Cardiac septum (tissue), 1 donor: ENCODE data around the gene EFCAB6. TPM values are rescaled to one million over a fixed set of nuclear protein-coding genes. Genes with fewer than 3 reads are reported as not detected.
A peak's percentile ranks its signal among the peaks of the same experiment; 100 is the strongest.

Experiments
- DNase-seq: peaks from one replicate; pipeline ENCODE4 v3.0.0-alpha.2; 2020; ENCODE audit warnings: low spot score
- intact Hi-C: fragments of 100-400 bp; cut with DNase I; formaldehyde crosslinking; loops from one replicate; pipeline ENCODE4 v1.14.0; 2022
- total RNA-seq: library from RNA; stranded (reverse); fragmentation: NEBNext Ultra II Directional; extraction: Animal tissue kit (Norgen Biotek cat#: 25700); gene quantifications from one replicate; pipeline ENCODE4 v1.2.1, GENCODE V29; 2021
- donor health status: DM: no; HTN: no; CAD: no.

The EFCAB6 gene
- total RNA-seq, 1 donor from 2014 or later, result 1.3 TPM

- intact Hi-C loops, result no loop called here
- no peak for DNase-seq
Measured at GRCh38 chr22:43849731-43850130, 37.6 kb upstream of the EFCAB6 start.

- intact Hi-C loops, result no loop called here
- DNase-seq, result peak; percentile 64
Measured at GRCh38 chr22:43848366-43849171, 36.5 kb upstream of the EFCAB6 start.

- intact Hi-C loops, result no loop called here
- DNase-seq, result no peak
Measured at GRCh38 chr22:43847376-43848289, 35.5 kb upstream of the EFCAB6 start.

GRCh38 chr22:43846966-43847365, 34.9 kb upstream of the EFCAB6 start:
- no peak for DNase-seq
- intact Hi-C loops, result no loop called here

GRCh38 chr22:43845981-43846380, 33.9 kb upstream of the EFCAB6 start:
- intact Hi-C loops, result no loop called here
- DNase-seq, result no peak

GRCh38 chr22:43844560-43845545, 32.7 kb upstream of the EFCAB6 start:
- no peak for DNase-seq
- intact Hi-C loops, result no loop called here

GRCh38 chr22:43843783-43844530, 31.9 kb upstream of the EFCAB6 start:
- intact Hi-C loops, result no loop called here
- no peak for DNase-seq

GRCh38 chr22:43841742-43842141, 29.6 kb upstream of the EFCAB6 start:
- intact Hi-C loops, result no loop called here
- no peak for DNase-seq

GRCh38 chr22:43840851-43841250, 28.7 kb upstream of the EFCAB6 start:
- no peak for DNase-seq
- intact Hi-C loops, result no loop called here

GRCh38 chr22:43840431-43840830, 28.3 kb upstream of the EFCAB6 start:
- intact Hi-C loops, result no loop called here
- DNase-seq, result no peak

GRCh38 chr22:43839781-43840180, 27.7 kb upstream of the EFCAB6 start:
- intact Hi-C loops, result no loop called here
- DNase-seq, result no peak

- intact Hi-C loops, result no loop called here
Measured at GRCh38 chr22:43838571-43839307, 26.6 kb upstream of the EFCAB6 start.

GRCh38 chr22:43838161-43838560, 26.1 kb upstream of the EFCAB6 start:
- no peak for DNase-seq
- intact Hi-C loops, result no loop called here

More at GRCh38 chr22:43838571-43839307, 26.6 kb upstream of the EFCAB6 start:
- no peak for DNase-seq

- intact Hi-C loops, result no loop called here
- DNase-seq, result no peak
Measured at GRCh38 chr22:43837666-43838065, 25.6 kb upstream of the EFCAB6 start.

GRCh38 chr22:43835736-43836135, 23.6 kb upstream of the EFCAB6 start:
- intact Hi-C loops, result no loop called here
- DNase-seq, result no peak

- intact Hi-C loops, result no loop called here
- DNase-seq, result no peak
Measured at GRCh38 chr22:43835166-43835565, 23.1 kb upstream of the EFCAB6 start.

GRCh38 chr22:43833286-43834240, 21.5 kb upstream of the EFCAB6 start:
- DNase-seq, result no peak
- intact Hi-C loops, result no loop called here
